ENCODE data around the gene SPI1.

The SPI1 gene

DNA sequence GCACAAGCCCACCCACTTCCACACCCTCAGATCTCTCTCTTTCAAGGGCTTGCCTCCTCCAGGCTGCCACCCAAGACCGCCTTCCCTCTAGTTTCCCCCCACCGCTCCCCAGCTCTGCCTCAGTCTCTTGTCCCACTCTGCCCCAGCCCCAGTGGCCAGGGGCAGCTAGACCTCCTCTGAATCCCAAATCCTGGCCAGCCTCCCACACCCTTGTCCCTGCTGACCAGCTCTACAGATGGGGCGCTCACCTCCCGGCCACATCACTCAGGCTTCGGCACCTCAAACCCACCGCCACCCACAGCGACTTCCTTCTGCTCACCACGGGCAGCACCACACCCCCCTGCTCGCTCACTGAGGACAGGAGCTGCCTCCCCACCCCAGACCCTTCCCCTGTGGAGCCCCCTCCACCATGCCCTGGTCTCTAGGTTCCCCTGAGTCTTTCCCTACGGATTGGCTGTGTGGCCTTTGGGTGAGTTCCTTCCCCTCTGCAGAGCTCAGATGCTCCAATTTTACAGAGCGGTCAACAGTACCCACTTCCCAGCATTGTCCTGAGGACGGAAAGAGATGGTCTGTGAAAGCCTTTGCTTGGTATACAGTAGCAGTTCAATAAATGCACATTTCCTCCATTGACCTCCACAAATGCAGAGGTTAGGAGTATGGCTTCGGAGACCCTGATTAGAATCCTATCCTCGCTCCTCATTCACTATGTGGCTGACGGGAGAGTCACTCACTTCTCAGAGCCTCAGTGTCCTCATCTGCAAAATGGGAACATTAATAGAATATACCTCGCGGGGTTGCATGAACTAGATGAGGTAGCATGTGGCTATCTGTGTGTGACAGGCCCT is 11.5 kb upstream of the SPI1 start:
- H3K9me3 ChIP-seq (ENCODE audit: control insufficient read depth, insufficient read depth, low read depth, low read length): no peaks in the 10 kb centered on the region
- no peak overlapping the region for H3K4me3 ChIP-seq (ENCODE audit: low read depth, low read length)
- H3K4me1 ChIP-seq (ENCODE audit: control insufficient read depth, insufficient read depth, low read length): no peaks in the 10 kb centered on the region
- TF ChIP-seq ZNF311 (tag by site-specific recombination; IDR thresholded peaks at IDR 0.05; ENCODE audit: borderline replicate concordance) (no peak), ZNF423 (tag by site-specific recombination; IDR thresholded peaks at IDR 0.05) (no peak), EGR2 (tag by site-specific recombination; IDR thresholded peaks at IDR 0.05; ENCODE audit: low read depth) (peak; percentile 50), ZFHX2 (tag by site-specific recombination; conservative IDR thresholded peaks at IDR 0.05) (peak; percentile 20; the same call in 1 of the 2 replicates), ZNF2 (tag by site-specific recombination; IDR thresholded peaks at IDR 0.05) (no peak), ZNF623 (tag by site-specific recombination; IDR thresholded peaks at IDR 0.05) (no peak), ZSCAN23 (tag by site-specific recombination; IDR thresholded peaks at IDR 0.05) (no peak), ZEB2 (tag by site-specific recombination; IDR thresholded peaks at IDR 0.05) (no peak), ZNF624 (tag by site-specific recombination; IDR thresholded peaks at IDR 0.05) (no peak), ZBTB21 (tag by site-specific recombination; IDR thresholded peaks at IDR 0.05) (no peak), ZNF391 (tag by site-specific recombination; IDR thresholded peaks at IDR 0.05; ENCODE audit: borderline replicate concordance, low read depth) (no peak), ZNF514 (tag by site-specific recombination; IDR thresholded peaks at IDR 0.05) (no peak), ZNF792 (tag by site-specific recombination; IDR thresholded peaks at IDR 0.05) (no peak), ZNF664 (tag by site-specific recombination; IDR thresholded peaks at IDR 0.05) (0 out of 2 replicates have a peak, but pooled peaks have one; percentile 23)
- TF ChIP-seq, protein P1, sequence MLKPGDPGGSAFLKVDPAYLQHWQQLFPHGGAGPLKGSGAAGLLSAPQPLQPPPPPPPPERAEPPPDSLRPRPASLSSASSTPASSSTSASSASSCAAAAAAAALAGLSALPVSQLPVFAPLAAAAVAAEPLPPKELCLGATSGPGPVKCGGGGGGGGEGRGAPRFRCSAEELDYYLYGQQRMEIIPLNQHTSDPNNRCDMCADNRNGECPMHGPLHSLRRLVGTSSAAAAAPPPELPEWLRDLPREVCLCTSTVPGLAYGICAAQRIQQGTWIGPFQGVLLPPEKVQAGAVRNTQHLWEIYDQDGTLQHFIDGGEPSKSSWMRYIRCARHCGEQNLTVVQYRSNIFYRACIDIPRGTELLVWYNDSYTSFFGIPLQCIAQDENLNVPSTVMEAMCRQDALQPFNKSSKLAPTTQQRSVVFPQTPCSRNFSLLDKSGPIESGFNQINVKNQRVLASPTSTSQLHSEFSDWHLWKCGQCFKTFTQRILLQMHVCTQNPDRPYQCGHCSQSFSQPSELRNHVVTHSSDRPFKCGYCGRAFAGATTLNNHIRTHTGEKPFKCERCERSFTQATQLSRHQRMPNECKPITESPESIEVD (tag by site-specific recombination; IDR thresholded peaks at IDR 0.05): no peak
- TF ChIP-seq, protein P2, sequence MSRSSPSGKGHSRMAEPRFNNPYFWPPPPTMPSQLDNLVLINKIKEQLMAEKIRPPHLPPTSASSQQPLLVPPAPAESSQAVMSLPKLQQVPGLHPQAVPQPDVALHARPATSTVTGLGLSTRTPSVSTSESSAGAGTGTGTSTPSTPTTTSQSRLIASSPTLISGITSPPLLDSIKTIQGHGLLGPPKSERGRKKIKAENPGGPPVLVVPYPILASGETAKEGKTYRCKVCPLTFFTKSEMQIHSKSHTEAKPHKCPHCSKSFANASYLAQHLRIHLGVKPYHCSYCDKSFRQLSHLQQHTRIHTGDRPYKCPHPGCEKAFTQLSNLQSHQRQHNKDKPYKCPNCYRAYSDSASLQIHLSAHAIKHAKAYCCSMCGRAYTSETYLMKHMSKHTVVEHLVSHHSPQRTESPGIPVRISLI (tag by site-specific recombination; IDR thresholded peaks at IDR 0.05): no peak
- TF ChIP-seq, protein P3, sequence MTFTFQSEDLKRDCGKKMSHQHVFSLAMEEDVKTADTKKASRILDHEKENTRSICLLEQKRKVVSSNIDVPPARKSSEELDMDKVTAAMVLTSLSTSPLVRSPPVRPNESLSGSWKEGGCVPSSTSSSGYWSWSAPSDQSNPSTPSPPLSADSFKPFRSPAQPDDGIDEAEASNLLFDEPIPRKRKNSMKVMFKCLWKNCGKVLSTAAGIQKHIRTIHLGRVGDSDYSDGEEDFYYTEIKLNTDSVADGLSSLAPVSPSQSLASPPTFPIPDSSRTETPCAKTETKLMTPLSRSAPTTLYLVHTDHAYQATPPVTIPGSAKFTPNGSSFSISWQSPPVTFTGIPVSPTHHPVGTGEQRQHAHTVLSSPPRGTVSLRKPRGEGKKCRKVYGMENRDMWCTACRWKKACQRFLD (tag by site-specific recombination; IDR thresholded peaks at IDR 0.05): no peak
- TF ChIP-seq, protein P4, sequence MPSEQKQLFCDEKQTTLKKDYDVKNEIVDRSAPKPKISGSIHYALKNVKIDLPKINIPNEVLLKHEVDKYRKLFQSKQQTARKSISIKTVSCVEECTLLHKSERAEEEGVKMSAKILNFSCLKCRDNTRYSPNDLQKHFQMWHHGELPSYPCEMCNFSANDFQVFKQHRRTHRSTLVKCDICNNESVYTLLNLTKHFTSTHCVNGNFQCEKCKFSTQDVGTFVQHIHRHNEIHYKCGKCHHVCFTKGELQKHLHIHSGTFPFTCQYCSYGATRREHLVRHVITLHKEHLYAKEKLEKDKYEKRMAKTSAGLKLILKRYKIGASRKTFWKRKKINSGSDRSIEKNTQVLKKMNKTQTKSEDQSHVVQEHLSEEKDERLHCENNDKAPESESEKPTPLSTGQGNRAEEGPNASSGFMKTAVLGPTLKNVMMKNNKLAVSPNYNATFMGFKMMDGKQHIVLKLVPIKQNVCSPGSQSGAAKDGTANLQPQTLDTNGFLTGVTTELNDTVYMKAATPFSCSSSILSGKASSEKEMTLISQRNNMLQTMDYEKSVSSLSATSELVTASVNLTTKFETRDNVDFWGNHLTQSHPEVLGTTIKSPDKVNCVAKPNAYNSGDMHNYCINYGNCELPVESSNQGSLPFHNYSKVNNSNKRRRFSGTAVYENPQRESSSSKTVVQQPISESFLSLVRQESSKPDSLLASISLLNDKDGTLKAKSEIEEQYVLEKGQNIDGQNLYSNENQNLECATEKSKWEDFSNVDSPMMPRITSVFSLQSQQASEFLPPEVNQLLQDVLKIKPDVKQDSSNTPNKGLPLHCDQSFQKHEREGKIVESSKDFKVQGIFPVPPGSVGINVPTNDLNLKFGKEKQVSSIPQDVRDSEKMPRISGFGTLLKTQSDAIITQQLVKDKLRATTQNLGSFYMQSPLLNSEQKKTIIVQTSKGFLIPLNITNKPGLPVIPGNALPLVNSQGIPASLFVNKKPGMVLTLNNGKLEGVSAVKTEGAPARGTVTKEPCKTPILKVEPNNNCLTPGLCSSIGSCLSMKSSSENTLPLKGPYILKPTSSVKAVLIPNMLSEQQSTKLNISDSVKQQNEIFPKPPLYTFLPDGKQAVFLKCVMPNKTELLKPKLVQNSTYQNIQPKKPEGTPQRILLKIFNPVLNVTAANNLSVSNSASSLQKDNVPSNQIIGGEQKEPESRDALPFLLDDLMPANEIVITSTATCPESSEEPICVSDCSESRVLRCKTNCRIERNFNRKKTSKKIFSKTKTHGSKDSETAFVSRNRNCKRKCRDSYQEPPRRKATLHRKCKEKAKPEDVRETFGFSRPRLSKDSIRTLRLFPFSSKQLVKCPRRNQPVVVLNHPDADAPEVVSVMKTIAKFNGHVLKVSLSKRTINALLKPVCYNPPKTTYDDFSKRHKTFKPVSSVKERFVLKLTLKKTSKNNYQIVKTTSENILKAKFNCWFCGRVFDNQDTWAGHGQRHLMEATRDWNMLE (tag by site-specific recombination; conservative IDR thresholded peaks at IDR 0.05; ENCODE audit: low read depth): no peak
- CTCF ChIA-PET: interaction anchor here (1.7 to 5.6 kb wide), 2 partner anchors 9 to 16 kb away, joined by 7 to 37 read pairs; no protein-coding TSS in a partner anchor
- POLR2A ChIA-PET: no interaction called here
- no peaks in the 10 kb centered on the region for H3K36me3 ChIP-seq (ENCODE audit: control insufficient read depth in 2 of 2, insufficient read depth in 1 of 2, low read length in 2 of 2)
- H3K27ac ChIP-seq (ENCODE audit: extremely low read depth, low read depth, low read length): no peak overlapping the region

Data from HEK293 (cell line).